SK-N-SH treated with all-trans-retinoic acid at 6 μM for 48 hours (cell line): Measurements from ENCODE around the gene C12orf75.

Experiments
- ATAC-seq: fragments of 200-7000 bp; cut with Tn5 transposase; 3 replicates; pipeline ENCODE4 v1.9.1; 2020; ENCODE audit warnings: mild to moderate bottlenecking, moderate library complexity
- ARNTL ChIP-seq: fragments of 450-650 bp; formaldehyde crosslinking; IDR thresholded peaks from 2 replicates; pipeline ENCODE4 v1.5.0; 2020; ENCODE audit warnings: low read depth, mild to moderate bottlenecking, moderate library complexity, borderline replicate concordance
- BACH2 ChIP-seq: fragments of 250-450 bp; sonication (Bioruptor Pico); IDR thresholded peaks from 2 replicates; pipeline ENCODE4 v1.9.0; 2021; ENCODE audit warnings: mild to moderate bottlenecking, borderline replicate concordance
- CREB5 ChIP-seq: fragments of 250-450 bp; sonication (Bioruptor Pico); IDR thresholded peaks from 2 replicates; pipeline ENCODE4 v1.5.1; 2020; ENCODE audit warnings: low read depth, mild to moderate bottlenecking, moderate library complexity
- CSDC2 ChIP-seq: fragments of 250-450 bp; sonication (Bioruptor Pico); IDR thresholded peaks from 2 replicates; pipeline ENCODE4 v1.5.0; 2020; ENCODE audit warnings: mild to moderate bottlenecking, moderate library complexity
- ESRRG ChIP-seq: fragments of 250-450 bp; sonication (Bioruptor Pico); IDR thresholded peaks from 2 replicates; pipeline ENCODE4 v1.6.1; 2021; ENCODE audit warnings: mild to moderate bottlenecking
- GLIS3 ChIP-seq: fragments of 250-450 bp; sonication (Bioruptor Pico); IDR thresholded peaks from 2 replicates; pipeline ENCODE4 v1.5.0; 2020; ENCODE audit warnings: mild to moderate bottlenecking, moderate library complexity
- ISL1 ChIP-seq: fragments of 250-450 bp; sonication (Bioruptor Pico); IDR thresholded peaks from 2 replicates; pipeline ENCODE4 v2.1.2; 2022; ENCODE audit warnings: mild to moderate bottlenecking, moderate library complexity
- OSR1 ChIP-seq: fragments of 250-450 bp; sonication (Bioruptor Pico); IDR thresholded peaks from 2 replicates; pipeline ENCODE4 v1.8.0; 2022; ENCODE audit warnings: moderate library complexity, mild to moderate bottlenecking, inconsistent platforms
- PPARA ChIP-seq: fragments of 250-450 bp; sonication (Bioruptor Pico); IDR thresholded peaks from 2 replicates; pipeline ENCODE4 v1.5.0; 2020; ENCODE audit warnings: mild to moderate bottlenecking, borderline replicate concordance
- RARB ChIP-seq: fragments of 250-450 bp; sonication (Bioruptor Pico); IDR thresholded peaks from 2 replicates; pipeline ENCODE4 v1.8.0; 2021; ENCODE audit warnings: mild to moderate bottlenecking, moderate library complexity
- SNAI2 ChIP-seq: fragments of 250-450 bp; sonication (Bioruptor Pico); IDR thresholded peaks from 2 replicates; pipeline ENCODE4 v1.5.0; 2020; ENCODE audit warnings: mild to moderate bottlenecking, moderate library complexity
- TCF4 ChIP-seq: fragments of 250-450 bp; sonication (Bioruptor Pico); IDR thresholded peaks from 2 replicates; pipeline ENCODE4 v1.8.0; 2021; ENCODE audit warnings: mild to moderate bottlenecking, moderate library complexity, borderline replicate concordance
- TOX ChIP-seq: fragments of 250-450 bp; sonication (Bioruptor Pico); IDR thresholded peaks from 2 replicates; pipeline ENCODE4 v1.8.0; 2021; ENCODE audit warnings: mild to moderate bottlenecking, moderate library complexity, borderline replicate concordance
- TSHZ2 ChIP-seq: fragments of 250-450 bp; sonication (Bioruptor Pico); IDR thresholded peaks from 2 replicates; pipeline ENCODE4 v1.5.0; 2020; ENCODE audit warnings: mild to moderate bottlenecking, moderate library complexity
- ZC3H10 ChIP-seq: fragments of 250-450 bp; sonication (Bioruptor Pico); IDR thresholded peaks from 2 replicates; pipeline ENCODE4 v1.5.1; 2021; ENCODE audit warnings: mild to moderate bottlenecking, moderate library complexity
- ZFP3 ChIP-seq: fragments of 250-450 bp; sonication (Bioruptor Pico); IDR thresholded peaks from 2 replicates; pipeline ENCODE4 v1.5.0; 2020; ENCODE audit warnings: mild to moderate bottlenecking, moderate library complexity
- ZFP30 ChIP-seq: fragments of 450-650 bp; formaldehyde crosslinking; IDR thresholded peaks from 2 replicates; pipeline ENCODE4 v1.5.0; 2022; ENCODE audit warnings: mild to moderate bottlenecking, moderate library complexity
- ZNF8 ChIP-seq: fragments of 450-650 bp; formaldehyde crosslinking; IDR thresholded peaks from 2 replicates; pipeline ENCODE4 v1.5.0; 2020; ENCODE audit warnings: mild to moderate bottlenecking, moderate library complexity
- TF ChIP-seq, protein P1 (sequence below): fragments of 250-450 bp; sonication (Bioruptor Pico); IDR thresholded peaks from 2 replicates; pipeline ENCODE4 v1.5.1; 2021; ENCODE audit warnings: mild to moderate bottlenecking, moderate library complexity
- TF ChIP-seq, protein P2 (sequence below): fragments of 250-450 bp; sonication (Bioruptor Pico); IDR thresholded peaks from 2 replicates; pipeline ENCODE4 v1.8.0; 2020; ENCODE audit warnings: mild to moderate bottlenecking, moderate library complexity, borderline replicate concordance
- TF ChIP-seq, protein P3 (sequence below): fragments of 250-450 bp; sonication (Bioruptor Pico); IDR thresholded peaks from 2 replicates; pipeline ENCODE4 v1.8.0; 2021; ENCODE audit warnings: low read depth, mild to moderate bottlenecking, moderate library complexity, borderline replicate concordance

C12orf75 gene

DNA sequence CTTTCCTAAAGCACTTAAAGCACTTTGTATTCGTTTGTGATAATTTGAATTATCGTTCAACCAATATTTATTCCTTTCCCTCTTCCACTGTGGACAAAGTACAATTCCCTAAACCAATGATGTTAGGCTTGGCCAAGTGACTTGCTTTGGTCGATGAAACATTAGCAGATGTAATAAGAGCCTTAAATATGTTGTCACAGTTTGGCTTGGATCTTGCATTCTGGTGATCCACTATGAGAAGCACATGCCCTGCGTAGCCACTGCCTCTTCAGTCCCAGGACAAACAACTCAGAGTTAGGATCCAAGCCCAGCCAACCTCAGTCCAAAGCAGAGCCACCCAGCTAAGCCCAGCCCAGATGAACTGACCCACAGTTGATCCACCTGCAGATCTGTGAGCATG is 8.4 kb upstream of the C12orf75 start:
- no peak for TF ChIP-seq GLIS3
- no peak for TF ChIP-seq TCF4
- peak; percentile 3; the same call in 1 of the 3 replicates for ATAC-seq

DNA sequence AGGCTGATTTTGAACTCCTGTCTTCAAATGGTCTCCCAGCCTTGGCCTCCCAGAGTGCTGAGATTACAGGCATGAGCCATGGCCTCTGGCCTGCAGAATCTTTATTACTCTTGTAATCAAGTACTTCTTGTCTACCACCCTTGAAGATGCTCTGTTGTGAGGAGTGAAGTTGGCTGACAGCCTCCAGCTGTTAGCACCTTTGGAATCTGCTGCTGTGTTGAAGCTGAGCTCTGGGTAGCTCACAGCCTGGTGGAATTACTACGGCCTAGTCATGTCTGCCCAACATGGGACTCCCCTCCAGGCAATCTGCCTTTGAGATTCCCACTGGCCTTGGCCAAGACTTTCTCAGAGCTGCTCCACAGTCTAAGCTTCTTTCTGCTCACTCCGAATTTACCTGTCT is 5.8 kb upstream of the C12orf75 start:
- no peak for ATAC-seq
- TF ChIP-seq, protein P1, sequence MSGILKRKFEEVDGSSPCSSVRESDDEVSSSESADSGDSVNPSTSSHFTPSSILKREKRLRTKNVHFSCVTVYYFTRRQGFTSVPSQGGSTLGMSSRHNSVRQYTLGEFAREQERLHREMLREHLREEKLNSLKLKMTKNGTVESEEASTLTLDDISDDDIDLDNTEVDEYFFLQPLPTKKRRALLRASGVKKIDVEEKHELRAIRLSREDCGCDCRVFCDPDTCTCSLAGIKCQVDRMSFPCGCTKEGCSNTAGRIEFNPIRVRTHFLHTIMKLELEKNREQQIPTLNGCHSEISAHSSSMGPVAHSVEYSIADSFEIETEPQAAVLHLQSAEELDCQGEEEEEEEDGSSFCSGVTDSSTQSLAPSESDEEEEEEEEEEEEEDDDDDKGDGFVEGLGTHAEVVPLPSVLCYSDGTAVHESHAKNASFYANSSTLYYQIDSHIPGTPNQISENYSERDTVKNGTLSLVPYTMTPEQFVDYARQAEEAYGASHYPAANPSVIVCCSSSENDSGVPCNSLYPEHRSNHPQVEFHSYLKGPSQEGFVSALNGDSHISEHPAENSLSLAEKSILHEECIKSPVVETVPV (CRISPR knock-in tag) = no peak
- TF ChIP-seq ARNTL (no peak), ZFP30 (CRISPR knock-in tag) (no peak), TSHZ2 (CRISPR knock-in tag) (no peak), TOX (no peak), BACH2 (CRISPR knock-in tag) (no peak), ZC3H10 (CRISPR knock-in tag) (no peak), SNAI2 (CRISPR knock-in tag) (no peak), GLIS3 (no peak), TCF4 (no peak), CSDC2 (CRISPR knock-in tag) (no peak), ZNF8 (CRISPR knock-in tag) (no peak), ZFP3 (CRISPR knock-in tag) (no peak), OSR1 (CRISPR knock-in tag) (no peak), RARB (CRISPR knock-in tag) (no peak), ESRRG (CRISPR knock-in tag) (no peak), PPARA (CRISPR knock-in tag) (no peak)
- TF ChIP-seq, protein P2, sequence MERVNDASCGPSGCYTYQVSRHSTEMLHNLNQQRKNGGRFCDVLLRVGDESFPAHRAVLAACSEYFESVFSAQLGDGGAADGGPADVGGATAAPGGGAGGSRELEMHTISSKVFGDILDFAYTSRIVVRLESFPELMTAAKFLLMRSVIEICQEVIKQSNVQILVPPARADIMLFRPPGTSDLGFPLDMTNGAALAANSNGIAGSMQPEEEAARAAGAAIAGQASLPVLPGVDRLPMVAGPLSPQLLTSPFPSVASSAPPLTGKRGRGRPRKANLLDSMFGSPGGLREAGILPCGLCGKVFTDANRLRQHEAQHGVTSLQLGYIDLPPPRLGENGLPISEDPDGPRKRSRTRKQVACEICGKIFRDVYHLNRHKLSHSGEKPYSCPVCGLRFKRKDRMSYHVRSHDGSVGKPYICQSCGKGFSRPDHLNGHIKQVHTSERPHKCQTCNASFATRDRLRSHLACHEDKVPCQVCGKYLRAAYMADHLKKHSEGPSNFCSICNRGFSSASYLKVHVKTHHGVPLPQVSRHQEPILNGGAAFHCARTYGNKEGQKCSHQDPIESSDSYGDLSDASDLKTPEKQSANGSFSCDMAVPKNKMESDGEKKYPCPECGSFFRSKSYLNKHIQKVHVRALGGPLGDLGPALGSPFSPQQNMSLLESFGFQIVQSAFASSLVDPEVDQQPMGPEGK (CRISPR knock-in tag) = no peak
- TF ChIP-seq, protein P3, sequence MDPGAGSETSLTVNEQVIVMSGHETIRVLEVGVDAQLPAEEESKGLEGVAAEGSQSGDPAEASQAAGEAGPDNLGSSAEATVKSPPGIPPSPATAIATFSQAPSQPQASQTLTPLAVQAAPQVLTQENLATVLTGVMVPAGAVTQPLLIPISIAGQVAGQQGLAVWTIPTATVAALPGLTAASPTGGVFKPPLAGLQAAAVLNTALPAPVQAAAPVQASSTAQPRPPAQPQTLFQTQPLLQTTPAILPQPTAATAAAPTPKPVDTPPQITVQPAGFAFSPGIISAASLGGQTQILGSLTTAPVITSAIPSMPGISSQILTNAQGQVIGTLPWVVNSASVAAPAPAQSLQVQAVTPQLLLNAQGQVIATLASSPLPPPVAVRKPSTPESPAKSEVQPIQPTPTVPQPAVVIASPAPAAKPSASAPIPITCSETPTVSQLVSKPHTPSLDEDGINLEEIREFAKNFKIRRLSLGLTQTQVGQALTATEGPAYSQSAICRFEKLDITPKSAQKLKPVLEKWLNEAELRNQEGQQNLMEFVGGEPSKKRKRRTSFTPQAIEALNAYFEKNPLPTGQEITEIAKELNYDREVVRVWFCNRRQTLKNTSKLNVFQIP (CRISPR knock-in tag) = no peak
- TF ChIP-seq, all 23 proteins: peak for 0

- TF ChIP-seq TCF4 (no peak), PPARA (CRISPR knock-in tag) (no peak), RARB (CRISPR knock-in tag) (no peak), CREB5 (no peak)
- ATAC-seq = no peak
These were observed 5.4 kb upstream of the C12orf75 start for GRCh38 chr12:105325117-105325516.

DNA sequence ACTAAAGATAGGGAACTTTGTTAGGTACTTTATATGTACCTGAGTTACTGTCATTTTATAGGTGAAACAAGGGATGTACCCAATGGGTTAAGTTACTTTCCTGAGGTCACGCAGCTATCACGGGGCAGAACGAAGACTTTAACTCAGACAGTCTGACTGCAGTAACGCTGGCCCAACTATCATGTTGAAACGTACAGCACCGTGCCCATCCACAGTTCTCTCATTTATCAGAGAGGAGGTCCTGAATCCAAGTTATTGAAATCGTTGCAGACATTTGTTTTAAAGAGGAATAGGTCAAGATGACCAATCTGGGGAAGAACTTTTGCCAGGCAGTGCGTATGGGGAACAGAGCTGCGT is 587 bp upstream of the C12orf75 start:
- TF ChIP-seq ZNF8 (CRISPR knock-in tag) (no peak), ISL1 (no peak), PPARA (CRISPR knock-in tag) (no peak), TSHZ2 (CRISPR knock-in tag) (no peak), TOX (no peak)
- TF ChIP-seq, protein P2 (CRISPR knock-in tag) = no peak
- peak; percentile 12 for ATAC-seq
